ENCODE results near the gene DIO2. TPM values are rescaled to one million over a fixed set of nuclear protein-coding genes. Genes with fewer than 3 reads are reported as not detected.

The DIO2 gene
- total RNA-seq, 1 donor from 2014 or later, result 4.7 TPM

DNA sequence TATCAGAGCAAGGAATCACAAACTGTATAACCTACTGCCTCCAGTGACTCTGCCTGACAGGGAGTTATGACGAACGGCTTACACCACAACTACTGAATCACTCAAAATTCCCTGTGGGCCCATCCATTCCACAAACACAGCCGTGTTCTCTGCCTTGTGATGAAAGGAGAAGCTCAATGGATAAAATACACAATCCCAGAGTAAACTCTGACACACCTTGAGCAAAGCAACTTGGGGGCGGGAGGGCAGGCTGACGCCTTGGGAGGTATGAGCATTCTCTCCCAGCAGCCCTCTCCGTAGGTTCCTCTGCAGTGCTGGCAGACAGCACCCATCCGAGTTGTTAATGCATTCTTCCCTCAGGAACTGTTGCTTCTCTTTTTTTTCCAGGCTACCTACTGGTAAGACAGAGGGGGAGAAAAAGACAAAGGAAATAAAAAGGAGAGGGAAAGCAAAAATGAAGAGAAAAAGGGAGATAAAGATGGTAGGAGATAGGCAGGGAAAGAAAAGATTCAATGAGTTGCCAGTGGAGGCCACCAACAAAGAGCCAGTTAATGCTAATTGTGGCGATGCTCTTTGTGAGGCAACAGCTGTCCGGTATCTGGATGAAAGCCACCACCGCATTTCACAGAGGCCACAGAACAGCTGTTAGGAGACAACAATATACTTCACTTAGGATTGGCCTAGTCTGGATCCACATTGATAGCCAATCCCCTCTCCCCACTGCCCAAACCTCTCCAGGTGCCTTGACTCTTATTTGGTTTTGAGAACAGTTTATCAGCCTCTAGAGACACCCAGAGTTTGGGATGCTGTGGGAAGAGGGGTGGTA, 4.7 kb upstream of the DIO2 start:
- H3K4me1 ChIP-seq (ENCODE audit: insufficient read depth, low read length), result no peaks in the 10 kb centered on the region
- no peak overlapping the region for H3K27ac ChIP-seq (ENCODE audit: low read depth, low read length)
- no peak overlapping the region for H3K9ac ChIP-seq (ENCODE audit: low read length)
- Mint-ChIP-seq H3K4me3 (ENCODE audit: unreplicated experiment) (no peak overlapping the region), H3K9me3 (ENCODE audit: unreplicated experiment) (no peaks in the 10 kb centered on the region), H3K27ac (ENCODE audit: unreplicated experiment) (no peak overlapping the region), H3K27me3 (ENCODE audit: low read depth, unreplicated experiment) (peaks cover 1% of the 10 kb centered on the region), H3K4me1 (ENCODE audit: low read depth, unreplicated experiment) (peaks cover 7% of the 10 kb centered on the region), H3K36me3 (ENCODE audit: low read depth, unreplicated experiment) (no peaks in the 10 kb centered on the region)
- FAIRE-seq (no peak), DNase-seq (ENCODE audit: low read depth) (peak; percentile 63)
- H3K4me3 ChIP-seq (ENCODE audit: insufficient read depth, low read depth, low read length), result no peak overlapping the region
- H3K79me2 ChIP-seq (ENCODE audit: insufficient read depth, low read length), result no peaks in the 10 kb centered on the region
- H3K27me3 ChIP-seq (ENCODE audit: insufficient read depth, low read length), result no peaks in the 10 kb centered on the region
- H3K4me2 ChIP-seq (ENCODE audit: low read length), result no peak overlapping the region
- no peaks in the 10 kb centered on the region for H4K20me1 ChIP-seq (ENCODE audit: insufficient read depth, low read length)
- H3K9me3 ChIP-seq (ENCODE audit: insufficient read depth, low read depth, low read length), result no peaks in the 10 kb centered on the region
- no peak overlapping the region for H2AFZ ChIP-seq (ENCODE audit: low read depth, low read length)
- no peaks in the 10 kb centered on the region for H3K36me3 ChIP-seq (ENCODE audit: insufficient read depth, low read length)
- TF ChIP-seq EZH2 (IDR thresholded peaks at IDR 0.05; ENCODE audit: insufficient read depth, low read length), result no peak
- TF ChIP-seq, protein P1, sequence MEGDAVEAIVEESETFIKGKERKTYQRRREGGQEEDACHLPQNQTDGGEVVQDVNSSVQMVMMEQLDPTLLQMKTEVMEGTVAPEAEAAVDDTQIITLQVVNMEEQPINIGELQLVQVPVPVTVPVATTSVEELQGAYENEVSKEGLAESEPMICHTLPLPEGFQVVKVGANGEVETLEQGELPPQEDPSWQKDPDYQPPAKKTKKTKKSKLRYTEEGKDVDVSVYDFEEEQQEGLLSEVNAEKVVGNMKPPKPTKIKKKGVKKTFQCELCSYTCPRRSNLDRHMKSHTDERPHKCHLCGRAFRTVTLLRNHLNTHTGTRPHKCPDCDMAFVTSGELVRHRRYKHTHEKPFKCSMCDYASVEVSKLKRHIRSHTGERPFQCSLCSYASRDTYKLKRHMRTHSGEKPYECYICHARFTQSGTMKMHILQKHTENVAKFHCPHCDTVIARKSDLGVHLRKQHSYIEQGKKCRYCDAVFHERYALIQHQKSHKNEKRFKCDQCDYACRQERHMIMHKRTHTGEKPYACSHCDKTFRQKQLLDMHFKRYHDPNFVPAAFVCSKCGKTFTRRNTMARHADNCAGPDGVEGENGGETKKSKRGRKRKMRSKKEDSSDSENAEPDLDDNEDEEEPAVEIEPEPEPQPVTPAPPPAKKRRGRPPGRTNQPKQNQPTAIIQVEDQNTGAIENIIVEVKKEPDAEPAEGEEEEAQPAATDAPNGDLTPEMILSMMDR (IDR thresholded peaks at IDR 0.05; ENCODE audit: insufficient read depth, low read depth, low read length), result no peak

DNA sequence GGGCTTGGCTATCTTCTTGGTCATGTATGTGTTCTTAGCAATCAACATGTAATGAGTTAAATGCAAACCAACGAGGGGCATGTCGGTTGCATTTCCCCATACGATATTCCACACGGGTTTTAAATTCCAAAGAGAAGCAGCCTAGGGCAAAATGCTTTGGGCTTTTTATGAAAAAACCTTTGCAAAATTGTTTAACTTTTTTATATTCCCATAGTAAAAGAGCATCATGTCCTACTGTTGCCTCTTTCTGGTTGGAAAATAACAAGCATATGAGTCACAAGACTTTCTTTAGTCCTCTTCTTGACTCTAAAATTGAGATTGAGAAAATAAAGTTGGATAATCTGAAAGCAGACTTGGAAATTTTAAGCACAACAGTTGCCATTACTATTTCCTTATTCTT, 3.8 kb upstream of the DIO2 start:
- TF ChIP-seq, protein P1 (IDR thresholded peaks at IDR 0.05; ENCODE audit: insufficient read depth, low read depth, low read length), result no peak
- TF ChIP-seq EZH2 (IDR thresholded peaks at IDR 0.05; ENCODE audit: insufficient read depth, low read length), result no peak
- no peak for DNase-seq (ENCODE audit: low read depth)
- Mint-ChIP-seq H3K27me3 (ENCODE audit: low read depth, unreplicated experiment) (peaks cover 5% of the 10 kb centered on the region), H3K9me3 (ENCODE audit: unreplicated experiment) (no peaks in the 10 kb centered on the region), H3K27ac (ENCODE audit: unreplicated experiment) (no peak overlapping the region), H3K4me3 (ENCODE audit: unreplicated experiment) (no peak overlapping the region), H3K4me1 (ENCODE audit: low read depth, unreplicated experiment) (peaks cover 7% of the 10 kb centered on the region), H3K36me3 (ENCODE audit: low read depth, unreplicated experiment) (no peaks in the 10 kb centered on the region)
- Histone ChIP-seq H3K79me2 (ENCODE audit: insufficient read depth, low read length) (no peaks in the 10 kb centered on the region), H3K4me2 (ENCODE audit: low read length) (no peak overlapping the region), H4K20me1 (ENCODE audit: insufficient read depth, low read length) (no peaks in the 10 kb centered on the region), H3K27ac (ENCODE audit: low read depth, low read length) (no peak overlapping the region), H3K9ac (ENCODE audit: low read length) (no peak overlapping the region), H3K9me3 (ENCODE audit: insufficient read depth, low read depth, low read length) (no peaks in the 10 kb centered on the region), H2AFZ (ENCODE audit: low read depth, low read length) (no peak overlapping the region), H3K27me3 (ENCODE audit: insufficient read depth, low read length) (no peaks in the 10 kb centered on the region), H3K4me3 (ENCODE audit: insufficient read depth, low read depth, low read length) (no peak overlapping the region), H3K4me1 (ENCODE audit: insufficient read depth, low read length) (no peaks in the 10 kb centered on the region), H3K36me3 (ENCODE audit: insufficient read depth, low read length) (no peaks in the 10 kb centered on the region)
- FAIRE-seq, result no peak

DNA sequence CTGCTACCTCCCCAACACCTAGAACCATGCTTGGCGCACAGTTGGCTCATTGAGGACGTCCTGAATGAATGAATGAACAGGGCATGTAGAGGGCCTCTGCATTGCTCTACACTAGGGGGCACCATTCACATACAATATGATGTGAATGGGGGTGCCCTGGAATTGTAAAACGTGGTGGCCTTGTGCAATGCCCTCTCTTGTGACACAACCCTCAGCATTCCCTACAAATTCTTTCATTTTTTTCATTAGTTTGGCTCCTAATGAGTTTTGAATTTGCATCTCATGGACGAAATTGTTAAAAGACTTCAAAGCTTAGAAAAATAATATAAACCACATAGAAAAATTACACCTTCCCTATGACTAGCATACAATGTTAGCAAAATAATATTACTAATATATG, 2.3 kb upstream of the DIO2 start:
- Mint-ChIP-seq H3K27ac (ENCODE audit: unreplicated experiment) (no peak overlapping the region), H3K27me3 (ENCODE audit: low read depth, unreplicated experiment) (peaks cover 5% of the 10 kb centered on the region), H3K4me1 (ENCODE audit: low read depth, unreplicated experiment) (peaks cover 7% of the 10 kb centered on the region), H3K4me3 (ENCODE audit: unreplicated experiment) (no peak overlapping the region), H3K9me3 (ENCODE audit: unreplicated experiment) (no peaks in the 10 kb centered on the region), H3K36me3 (ENCODE audit: low read depth, unreplicated experiment) (no peaks in the 10 kb centered on the region)
- no peak overlapping the region for H3K9ac ChIP-seq (ENCODE audit: low read length)
- no peaks in the 10 kb centered on the region for H3K9me3 ChIP-seq (ENCODE audit: insufficient read depth, low read depth, low read length)
- H4K20me1 ChIP-seq (ENCODE audit: insufficient read depth, low read length), result no peaks in the 10 kb centered on the region
- H3K36me3 ChIP-seq (ENCODE audit: insufficient read depth, low read length), result no peaks in the 10 kb centered on the region
- TF ChIP-seq, protein P1 (IDR thresholded peaks at IDR 0.05; ENCODE audit: insufficient read depth, low read depth, low read length), result peak; percentile 21
- no peak for TF ChIP-seq EZH2 (IDR thresholded peaks at IDR 0.05; ENCODE audit: insufficient read depth, low read length)
- no peaks in the 10 kb centered on the region for H3K4me1 ChIP-seq (ENCODE audit: insufficient read depth, low read length)
- no peaks in the 10 kb centered on the region for H3K27me3 ChIP-seq (ENCODE audit: insufficient read depth, low read length)
- no peak overlapping the region for H3K4me3 ChIP-seq (ENCODE audit: insufficient read depth, low read depth, low read length)
- H2AFZ ChIP-seq (ENCODE audit: low read depth, low read length), result no peak overlapping the region
- no peak overlapping the region for H3K4me2 ChIP-seq (ENCODE audit: low read length)
- H3K79me2 ChIP-seq (ENCODE audit: insufficient read depth, low read length), result no peaks in the 10 kb centered on the region
- FAIRE-seq, result no peak
- DNase-seq (ENCODE audit: low read depth), result peak; percentile 41
- H3K27ac ChIP-seq (ENCODE audit: low read depth, low read length), result no peak overlapping the region
